Posterior vena cava (tissue), 2 donors: Measurements from ENCODE around the gene KCNK15. TPM values are rescaled to one million over a fixed set of nuclear protein-coding genes. Genes with fewer than 3 reads are reported as not detected.
"Not testable (repeated sequence)": the region's sequence is repeated elsewhere in the genome, so short reads cannot be mapped to it uniquely, and the experiment has no call there.

Experiments
- DNase-seq: peaks from one replicate; pipeline ENCODE4 v3.0.0-alpha.2; 2020; ENCODE audit warnings: low spot score
- intact Hi-C, 2 donors: fragments of 100-400 bp; cut with DNase I; formaldehyde crosslinking; loops; one replicate each; pipeline versions ENCODE4 v1.14.1 to v1.14.2; 2022 to 2023
- long read RNA-seq, 2 donors: library from polyadenylated mRNA; unstranded; transcript quantifications; one replicate each; pipeline ENCODE4 v2.0.0, GENCODE V29; 2020 to 2021
- total RNA-seq, 2 donors: library from RNA; stranded (reverse); fragmentation: NEBNext Ultra II Directional; extraction: Animal tissue kit (Norgen Biotek cat#: 25700); gene quantifications; one replicate each; pipeline ENCODE4 v1.2.1, GENCODE V29; 2021
- donor health status: DM: yes; HTN: yes; CAD: no.
- donor health status: DM: yes; HTN: yes; CAD: no.

Gene KCNK15
- 1 to 10 TPM; 4.1 to 4.5 TPM for total RNA-seq
- long read RNA-seq, donor 1, transcript KCNK15-201 (2 exons, 2,599 nt): major isoform, 10 of 12 reads
- long read RNA-seq, donor 1, partial matches to known transcripts: 0 of 12 reads
- long read RNA-seq, donor 1, other reads (novel, unspliced or antisense): 2 of 12 reads
- long read RNA-seq, donor 2, partial matches to known transcripts: 0 of 7 reads
- long read RNA-seq, donor 2, other reads (novel, unspliced or antisense): 7 of 7 reads

GRCh38 chr20:44745598-44746366 is at the start of gene KCNK15:
Gene KCNK15 (plus strand): TSS chr20:44745865. CDS start chr20:44745911, 46 bp downstream.
- peak; percentile 88 for DNase-seq
- intact Hi-C loops: loop anchor here (2.0 to 5.0 kb wide), 2 partner anchors 122 to 123 kb away; no protein-coding TSS in a partner anchor

GRCh38 chr20:44696315-44696714 is 49.4 kb upstream of the KCNK15 start:
- DNase-seq: no peak
- intact Hi-C loops: no loop called here

GRCh38 chr20:44697041-44697440 is 48.6 kb upstream of the KCNK15 start:
- DNase-seq, intact Hi-C loops: not testable (repeated sequence)

GRCh38 chr20:44698351-44698750 is 47.3 kb upstream of the KCNK15 start:
- no peak for DNase-seq
- intact Hi-C loops: no loop called here

- DNase-seq: no peak
- intact Hi-C loops: no loop called here
Measured at GRCh38 chr20:44700306-44700705, 45.4 kb upstream of the KCNK15 start.

GRCh38 chr20:44701118-44701857 is 44.4 kb upstream of the KCNK15 start:
- intact Hi-C loops: no loop called here
- no peak for DNase-seq

- intact Hi-C loops: no loop called here
- DNase-seq: no peak
Measured at GRCh38 chr20:44701858-44702256, 43.8 kb upstream of the KCNK15 start.

- intact Hi-C loops: no loop called here
- DNase-seq: peak; percentile 96
Measured at GRCh38 chr20:44702776-44703175, 42.9 kb upstream of the KCNK15 start.

- intact Hi-C loops: no loop called here
- no peak for DNase-seq
Measured at GRCh38 chr20:44703183-44703925, 42.3 kb upstream of the KCNK15 start.

- peak; percentile 74 for DNase-seq
- intact Hi-C loops: no loop called here
Measured at GRCh38 chr20:44703956-44704488, 41.6 kb upstream of the KCNK15 start.

GRCh38 chr20:44704551-44704971 is 41.1 kb upstream of the KCNK15 start:
- intact Hi-C loops: no loop called here
- DNase-seq: peak; percentile 71

GRCh38 chr20:44705364-44706094 is 40.1 kb upstream of the KCNK15 start:
- intact Hi-C loops: no loop called here
- DNase-seq: no peak

- peak; percentile 88 for DNase-seq
Measured at GRCh38 chr20:44706301-44707017, 39.2 kb upstream of the KCNK15 start.

GRCh38 chr20:44707018-44707579 is 38.6 kb upstream of the KCNK15 start:
- DNase-seq: no peak
- intact Hi-C loops: no loop called here

More at GRCh38 chr20:44706301-44707017, 39.2 kb upstream of the KCNK15 start:
- intact Hi-C loops: no loop called here

GRCh38 chr20:44709380-44709779 is 36.3 kb upstream of the KCNK15 start:
- no peak for DNase-seq
- intact Hi-C loops: no loop called here

GRCh38 chr20:44709797-44710196 is 35.9 kb upstream of the KCNK15 start:
- intact Hi-C loops: no loop called here
- peak; percentile 53 for DNase-seq

GRCh38 chr20:44711237-44711636 is 34.4 kb upstream of the KCNK15 start:
- peak; percentile 69 for DNase-seq
- intact Hi-C loops: no loop called here
